Activated CD8-positive, alpha-beta T cell treated with anti-CD3 and anti-CD28 coated beads, Interleukin-2, amount 10 ng/mL, durations not matched to agents 7 days and 5 days (primary cell): ENCODE results near the gene GATAD2B. TPM values are rescaled to one million over a fixed set of nuclear protein-coding genes. Genes with fewer than 3 reads are reported as not detected.
A peak's percentile ranks its signal among the peaks of the same experiment; 100 is the strongest.

Experiments used
- ATAC-seq: fragments of 150-1000 bp; cut with Tn5 transposase; one replicate; pipeline ENCODE4 v1.10.0; 2021; ENCODE audit warnings: moderate library complexity
- CTCF ChIA-PET: fragments of 350-600 bp; sonication (Branson Sonifier 250); formaldehyde crosslinking; loops from one replicate; lab custom pipeline; 2021; ENCODE audit warnings: antibody characterized with exemption; lab: Charles Lee
- POLR2A ChIA-PET: fragments of 350-600 bp; sonication (Branson Sonifier 250); formaldehyde crosslinking; loops from one replicate; lab custom pipeline; 2021; ENCODE audit warnings: antibody characterized with exemption; lab: Charles Lee
- DNase-seq: peaks from one replicate; pipeline ENCODE4 v3.0.0-alpha.2; 2020
- H3K27ac Mint-ChIP-seq: one replicate; pipeline ENCODE4 v1.8.0; 2021; ENCODE audit warnings: mild to moderate bottlenecking, mixed read lengths
- H3K27me3 Mint-ChIP-seq: one replicate; pipeline ENCODE4 v1.8.0; 2021; ENCODE audit warnings: low read depth, mixed read lengths
- H3K36me3 Mint-ChIP-seq: one replicate; pipeline ENCODE4 v1.8.0; 2021; ENCODE audit warnings: low read depth, mixed read lengths
- H3K4me1 Mint-ChIP-seq: one replicate; pipeline ENCODE4 v1.8.0; 2021; ENCODE audit warnings: low read depth, mixed read lengths
- H3K4me3 Mint-ChIP-seq: one replicate; pipeline ENCODE4 v1.8.0; 2021; ENCODE audit warnings: mild to moderate bottlenecking, mixed read lengths
- H3K9me3 Mint-ChIP-seq: one replicate; pipeline ENCODE4 v1.8.0; 2022; ENCODE audit warnings: mixed read lengths; ENCODE audit not compliant: insufficient read depth
- total RNA-seq, 2 experiments: library from RNA; stranded (reverse); gene quantifications; one replicate each; pipeline ENCODE4 v1.2.3, GENCODE V29; 2021

Gene GATAD2B
- total RNA-seq, 2 experiments from 2014 or later, result 70.2 to 71.7 TPM

DNA sequence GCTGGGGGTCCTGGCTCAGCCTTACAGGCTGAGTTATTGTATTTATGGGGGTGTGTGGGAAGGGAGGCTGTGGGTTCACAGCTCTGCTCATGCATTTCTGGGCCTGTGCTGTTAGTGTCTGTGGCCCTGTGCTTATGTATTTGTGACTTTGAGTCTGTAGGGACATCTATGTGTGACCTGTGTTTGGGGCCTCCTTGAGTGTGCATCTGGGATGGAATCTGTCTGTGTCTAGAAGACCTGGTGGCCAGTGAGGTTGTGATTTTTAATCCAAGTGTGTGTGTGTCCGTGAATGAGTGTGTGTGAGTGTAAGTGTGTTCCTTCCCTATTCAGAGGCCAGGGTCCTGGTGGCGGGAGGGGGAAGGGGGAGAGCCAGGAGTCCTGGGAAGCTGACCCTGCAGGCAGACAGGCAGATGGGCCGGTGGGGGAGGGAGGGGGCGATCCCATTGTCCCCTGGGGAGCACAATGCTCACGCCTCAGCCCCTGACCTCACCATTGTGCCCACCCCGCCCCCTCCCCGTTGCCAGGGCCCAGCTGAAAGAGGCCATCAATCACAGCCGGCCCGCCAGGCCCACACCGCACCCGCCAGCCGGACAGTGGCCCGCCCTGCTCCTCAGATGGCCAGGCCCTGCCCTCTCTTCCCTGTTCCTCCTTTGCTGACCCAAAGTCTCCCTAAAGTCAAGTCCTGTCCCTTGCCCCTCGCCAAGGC, 128.0 kb downstream of the GATAD2B start:
- CTCF ChIA-PET, result interaction anchor here (2.9 to 4.6 kb wide), 2 partner anchors 19 to 191 kb away, joined by 11 to 50 read pairs; partner anchors contain the start of genes RAB13 and SLC27A3
- Mint-ChIP-seq H3K27me3 (no peaks in the 10 kb centered on the region), H3K9me3 (no peaks in the 10 kb centered on the region), H3K36me3 (no peaks in the 10 kb centered on the region), H3K4me3 (no peak overlapping the region), H3K27ac (peak overlapping the region; percentile 79), H3K4me1 (peaks cover 75% of the 10 kb centered on the region)
- no peak for DNase-seq
- no peak for ATAC-seq
- POLR2A ChIA-PET, result interaction anchor here (0.6 to 1.5 kb wide), 2 partner anchors 19 to 183 kb away, joined by 3 to 5 read pairs; partner anchors contain the start of genes JTB and SLC27A3

DNA sequence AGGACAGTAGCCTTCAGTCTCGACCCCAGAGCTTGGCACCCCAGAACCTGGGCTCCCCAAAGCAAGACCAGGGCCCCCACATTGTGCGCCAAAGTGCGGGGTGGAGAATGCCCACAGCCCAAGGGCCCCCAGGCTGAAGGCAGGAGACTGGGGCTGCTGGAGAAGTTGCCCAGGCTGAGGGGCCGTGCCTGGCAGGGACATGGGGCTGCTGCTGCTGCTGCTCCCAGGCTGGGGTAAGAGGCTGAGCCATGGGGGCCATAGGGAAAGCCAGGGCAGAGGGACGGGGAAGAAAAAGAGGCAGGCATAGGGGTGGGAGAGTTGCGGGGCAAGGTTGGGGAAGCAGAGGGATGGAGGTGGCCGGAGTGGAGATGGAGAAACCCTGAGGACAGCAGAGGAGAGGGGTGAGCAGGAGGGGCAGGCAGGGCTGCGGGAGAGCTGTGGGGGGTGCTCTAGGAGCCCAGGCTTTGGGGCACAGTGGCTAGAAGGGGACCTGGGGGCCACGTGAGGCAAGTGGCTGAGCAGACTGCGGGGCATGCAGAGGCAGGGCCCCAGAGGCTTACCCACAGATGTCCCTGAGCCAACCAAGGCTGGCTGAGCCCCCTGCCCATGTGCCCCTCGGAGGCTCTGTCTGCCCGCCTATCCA, 128.7 kb downstream of the GATAD2B start:
- no peaks in the 10 kb centered on the region for H3K27me3 Mint-ChIP-seq
- CTCF ChIA-PET, result interaction anchor here (0.9 to 4.8 kb wide), 3 partner anchors 11 to 193 kb away, joined by 3 to 28 read pairs (median 8); partner anchors contain the start of genes DENND4B and RAB13
- no peak for ATAC-seq
- H3K4me1 Mint-ChIP-seq, result peaks cover 81% of the 10 kb centered on the region
- no peaks in the 10 kb centered on the region for H3K36me3 Mint-ChIP-seq
- peak overlapping the region; percentile 79 for H3K27ac Mint-ChIP-seq
- no peak for DNase-seq
- H3K4me3 Mint-ChIP-seq, result no peak overlapping the region
- no peaks in the 10 kb centered on the region for H3K9me3 Mint-ChIP-seq
- POLR2A ChIA-PET, result interaction anchor here (0.8 to 1.2 kb wide), 2 partner anchors 152 to 192 kb away, joined by 3 to 5 read pairs; partner anchors contain the start of genes DENND4B and RAB13

DNA sequence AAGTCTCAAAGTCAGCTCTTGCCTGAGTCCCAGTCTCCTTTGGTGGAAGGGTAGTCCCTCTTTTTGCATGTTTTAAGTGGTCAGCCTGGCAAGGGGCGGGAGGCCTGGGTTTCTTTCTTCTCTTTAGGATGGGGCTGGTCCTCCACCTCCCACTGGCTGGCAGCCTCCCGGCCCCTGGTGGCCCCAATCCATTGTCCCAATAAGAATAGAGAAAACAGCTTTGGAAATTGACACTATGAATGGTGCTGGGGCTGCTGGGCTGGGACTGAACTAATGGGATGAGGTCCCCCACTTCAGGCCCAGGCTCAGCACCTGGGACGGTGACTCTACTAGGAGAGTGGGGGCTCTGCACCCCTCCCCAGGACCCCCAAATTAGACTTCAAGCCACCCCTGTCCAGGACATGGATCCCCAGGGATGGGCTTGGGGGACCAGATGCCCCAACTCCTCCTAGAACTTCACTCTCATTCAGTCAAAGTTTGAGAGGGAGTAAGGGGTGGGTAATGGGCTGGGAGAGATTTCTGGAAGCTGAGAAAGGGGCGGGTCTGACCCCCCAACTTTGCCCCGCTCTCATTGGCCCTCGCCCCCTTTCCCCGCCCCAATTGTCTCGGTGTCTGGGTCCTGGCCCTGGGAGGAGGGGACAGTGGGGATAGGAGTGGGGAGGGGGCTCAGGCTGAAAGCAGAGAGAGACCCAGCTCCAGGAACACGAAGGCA, 129.4 kb downstream of the GATAD2B start:
- ChIA-PET POLR2A (interaction anchor here (0.8 to 1.2 kb wide), 4 partner anchors 10 to 193 kb away, joined by 3 to 5 read pairs (median 4); partner anchors contain the start of genes CREB3L4, DENND4B and RAB13), CTCF (interaction anchor here (0.8 to 4.8 kb wide), 4 partner anchors 11 to 194 kb away, joined by 3 to 28 read pairs (median 6); partner anchors contain the start of genes DENND4B and RAB13)
- Mint-ChIP-seq H3K4me1 (peaks cover 86% of the 10 kb centered on the region), H3K27me3 (no peaks in the 10 kb centered on the region), H3K4me3 (no peak overlapping the region), H3K9me3 (no peaks in the 10 kb centered on the region), H3K27ac (peak overlapping the region; percentile 7), H3K36me3 (no peaks in the 10 kb centered on the region)
- no peak for DNase-seq
- ATAC-seq, result no peak

DNA sequence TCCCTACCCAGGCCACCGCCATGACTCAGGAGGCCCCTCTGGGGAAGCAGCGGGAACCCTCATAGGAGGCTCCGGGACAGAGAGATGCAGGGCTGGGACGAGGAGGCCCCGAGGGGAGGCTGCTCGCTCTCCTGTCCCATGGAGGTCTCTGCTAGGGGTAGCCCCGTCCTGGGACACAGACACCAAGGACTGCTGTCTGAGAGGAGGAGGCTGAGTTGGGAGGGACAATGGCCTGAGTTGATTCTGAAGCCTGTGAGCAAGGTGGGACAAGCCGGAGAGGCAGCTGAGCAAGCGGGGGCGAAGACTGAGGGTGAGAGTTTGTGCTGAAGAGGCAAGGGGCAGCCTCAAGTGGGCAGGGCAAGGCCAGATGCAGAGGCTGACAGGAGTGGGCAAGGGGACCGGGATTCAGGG, 130.1 kb downstream of the GATAD2B start:
- peaks cover 82% of the 10 kb centered on the region for H3K4me1 Mint-ChIP-seq

DNA sequence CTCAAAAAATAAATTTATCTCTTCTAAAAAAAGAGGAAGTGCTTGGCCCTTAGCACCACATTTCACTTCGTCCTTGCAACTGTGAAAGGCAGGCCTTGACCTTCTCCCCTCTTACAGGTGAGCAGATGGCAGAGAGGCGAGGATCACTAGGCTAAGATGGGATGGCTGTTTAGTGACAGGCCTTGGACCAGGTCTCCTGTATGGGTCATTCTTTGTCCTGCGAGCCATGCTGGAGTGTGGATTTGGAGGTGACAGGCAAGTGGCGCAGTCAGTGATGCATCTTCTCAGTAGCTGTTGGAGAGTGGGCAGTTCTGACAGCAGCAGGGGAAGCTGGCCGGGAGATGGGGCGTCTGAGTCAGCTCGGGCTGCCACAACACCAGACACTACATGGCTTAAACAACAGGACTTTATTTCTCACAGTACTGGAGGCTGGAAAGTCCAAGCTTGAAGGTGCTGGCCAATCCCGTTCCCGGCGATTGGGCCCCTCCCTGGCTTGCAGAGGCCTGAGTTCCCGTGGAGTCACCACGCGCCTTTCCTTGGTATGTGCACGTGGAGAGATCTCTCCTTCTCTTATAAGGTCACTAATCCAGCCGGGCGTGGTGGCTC, 131.0 kb downstream of the GATAD2B start:
- POLR2A ChIA-PET, result interaction anchor here (0.6 to 1.2 kb wide), 7 partner anchors 10 to 199 kb away, joined by 3 to 4 read pairs (median 3); partner anchors contain the start of genes CHTOP, RAB13 and RPS27
- Mint-ChIP-seq H3K4me3 (peak overlapping the region; percentile 17), H3K36me3 (no peaks in the 10 kb centered on the region), H3K27me3 (peaks cover 6% of the 10 kb centered on the region), H3K4me1 (peaks cover 75% of the 10 kb centered on the region), H3K9me3 (no peaks in the 10 kb centered on the region), H3K27ac (peak overlapping the region; percentile 80)
- DNase-seq (no peak), ATAC-seq (no peak)
- CTCF ChIA-PET, result interaction anchor here (1.0 to 4.8 kb wide), 6 partner anchors 13 to 281 kb away, joined by 3 to 28 read pairs (median 5); partner anchors contain the start of genes DENND4B and RAB13

More for the DNA sequence above, 130.1 kb downstream of the GATAD2B start:
- H3K27me3 Mint-ChIP-seq, result peaks cover 2% of the 10 kb centered on the region
- no peak overlapping the region for H3K4me3 Mint-ChIP-seq
- H3K27ac Mint-ChIP-seq, result peak overlapping the region; percentile 62
- no peak for DNase-seq
- H3K9me3 Mint-ChIP-seq, result no peaks in the 10 kb centered on the region
- CTCF ChIA-PET, result interaction anchor here (0.8 to 4.8 kb wide), 4 partner anchors 12 to 195 kb away, joined by 3 to 28 read pairs (median 6); partner anchors contain the start of gene RAB13
- no peak for ATAC-seq
- POLR2A ChIA-PET, result interaction anchor here (0.9 to 1.2 kb wide), 5 partner anchors 9 to 194 kb away, joined by 3 to 5 read pairs (median 4); partner anchors contain the start of genes CHTOP, CREB3L4, DENND4B and RAB13
- no peaks in the 10 kb centered on the region for H3K36me3 Mint-ChIP-seq

DNA sequence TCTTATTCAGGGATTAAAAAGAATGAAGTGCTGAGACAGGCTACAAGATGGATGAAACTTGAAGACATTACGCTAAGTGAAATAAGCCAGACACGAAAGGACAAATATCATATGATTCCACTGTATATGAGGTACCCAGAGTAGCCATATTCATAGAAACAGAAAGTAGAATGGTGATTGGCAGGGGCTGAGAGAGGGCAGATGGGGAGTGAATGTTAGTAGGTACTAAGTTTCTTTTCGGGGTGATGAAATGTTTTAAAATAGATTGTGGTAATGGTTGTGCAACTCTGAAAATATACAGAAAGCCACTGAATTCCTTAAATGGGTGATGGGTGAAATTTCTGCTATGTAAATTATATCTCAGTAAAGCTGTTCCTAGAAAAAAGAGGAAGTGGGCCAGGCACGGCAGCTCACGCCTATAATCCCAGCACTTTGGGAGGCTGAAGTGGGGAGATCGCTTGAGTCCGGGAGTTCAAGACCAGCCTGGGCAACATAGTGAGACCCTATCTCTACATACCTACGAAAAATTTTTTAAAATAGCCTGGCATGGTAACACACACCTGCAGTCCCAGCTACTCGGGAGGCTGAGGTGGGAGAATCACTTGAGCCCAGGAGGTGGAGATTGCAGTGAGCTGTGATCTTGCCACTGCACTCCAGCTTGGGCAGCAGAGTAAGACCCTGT, 131.7 kb downstream of the GATAD2B start:
- POLR2A ChIA-PET, result interaction anchor here (0.6 to 0.8 kb wide), 4 partner anchors 10 to 181 kb away, joined by 3 read pairs; no protein-coding TSS in a partner anchor
- Mint-ChIP-seq H3K4me3 (peak overlapping the region; percentile 29), H3K27me3 (peaks cover 6% of the 10 kb centered on the region), H3K27ac (peak overlapping the region; percentile 80), H3K4me1 (peaks cover 70% of the 10 kb centered on the region), H3K36me3 (no peaks in the 10 kb centered on the region), H3K9me3 (peaks cover 3% of the 10 kb centered on the region)
- CTCF ChIA-PET, result interaction anchor here (1.0 to 4.8 kb wide), 6 partner anchors 14 to 280 kb away, joined by 3 to 28 read pairs (median 5); partner anchors contain the start of genes DENND4B and RAB13
- ATAC-seq, result peak; percentile 88
- DNase-seq, result peak; percentile 69

DNA sequence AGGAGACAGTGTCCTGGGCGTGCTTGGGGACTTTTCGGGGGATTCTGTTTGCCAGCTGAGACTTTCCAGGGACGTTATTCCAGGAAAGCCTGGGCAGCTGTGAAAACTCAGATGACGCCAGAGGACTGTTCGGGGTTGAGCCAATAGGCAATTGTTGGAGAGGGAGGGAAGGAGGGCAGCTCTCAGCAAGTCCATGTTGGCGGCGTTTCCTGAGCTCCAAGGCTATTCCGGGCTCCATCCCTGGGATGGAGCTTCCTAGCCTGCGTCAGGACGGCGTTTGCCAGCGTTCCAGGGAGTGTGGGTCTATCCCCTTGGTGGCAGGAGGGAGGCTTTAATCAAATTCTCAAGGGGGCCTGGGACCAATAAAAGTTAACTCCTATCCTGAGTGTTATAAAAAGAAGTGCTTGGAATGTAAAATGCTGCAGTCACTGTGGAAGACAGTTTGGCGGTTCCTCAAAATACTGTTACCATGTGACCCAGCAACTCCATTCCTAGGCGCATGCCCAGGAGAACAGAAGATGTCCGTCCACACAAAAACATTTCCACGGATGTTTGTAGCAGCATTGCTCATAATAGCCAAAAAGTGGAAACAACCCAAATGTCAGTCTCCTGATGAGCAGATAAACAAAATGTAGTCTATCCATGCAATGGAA, 132.3 kb downstream of the GATAD2B start:
- DNase-seq, result no peak
- CTCF ChIA-PET, result interaction anchor here (1.0 to 4.8 kb wide), 4 partner anchors 14 to 279 kb away, joined by 3 to 28 read pairs (median 5); partner anchors contain the start of genes DENND4B and RAB13
- Mint-ChIP-seq H3K27me3 (peaks cover 6% of the 10 kb centered on the region), H3K4me3 (peak overlapping the region; percentile 29), H3K27ac (peak overlapping the region; percentile 80), H3K4me1 (peaks cover 64% of the 10 kb centered on the region), H3K9me3 (peaks cover 3% of the 10 kb centered on the region), H3K36me3 (no peaks in the 10 kb centered on the region)
- POLR2A ChIA-PET, result interaction anchor here (0.5 to 1.1 kb wide), 6 partner anchors 133 to 200 kb away, joined by 3 to 5 read pairs (median 3); partner anchors contain the start of genes CREB3L4, JTB and RPS27
- no peak for ATAC-seq

DNA sequence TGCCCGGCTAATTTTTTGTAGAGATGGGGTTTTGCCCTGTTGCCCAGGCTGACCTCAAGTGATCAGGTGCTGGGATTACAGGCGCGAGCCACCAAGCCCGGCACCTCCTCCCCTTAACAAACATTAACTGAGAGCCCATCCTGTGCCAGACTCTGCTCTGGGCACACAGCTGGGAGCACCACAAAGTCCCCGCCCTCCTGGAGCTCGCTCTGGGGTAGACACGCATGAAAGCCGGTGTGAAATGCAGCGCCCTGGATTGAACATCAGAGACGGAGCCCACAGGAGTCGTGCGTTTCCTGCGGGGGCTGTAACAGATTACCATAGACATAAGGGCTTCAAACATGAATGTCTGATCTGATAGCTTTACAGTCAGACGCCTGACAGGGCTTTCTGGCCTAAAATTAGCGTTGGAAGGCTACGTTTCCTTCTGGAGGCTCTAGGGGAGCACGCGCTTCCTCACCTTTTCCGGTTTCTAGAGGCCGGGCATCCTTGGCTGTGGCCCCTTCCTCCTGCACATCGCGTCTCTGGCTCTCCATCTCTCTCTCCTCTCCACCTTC, 133.2 kb downstream of the GATAD2B start:
- peaks cover 60% of the 10 kb centered on the region for H3K4me1 Mint-ChIP-seq
- no peak for DNase-seq
- ChIA-PET POLR2A (interaction anchor here (0.6 to 1.3 kb wide), 8 partner anchors 14 to 201 kb away, joined by 3 to 5 read pairs (median 4); partner anchors contain the start of genes CREB3L4, JTB and RPS27), CTCF (interaction anchor here (1.0 to 4.8 kb wide), 2 partner anchors 13 to 198 kb away, joined by 3 to 28 read pairs; partner anchors contain the start of gene RAB13)
- H3K36me3 Mint-ChIP-seq, result no peaks in the 10 kb centered on the region
- peaks cover 3% of the 10 kb centered on the region for H3K9me3 Mint-ChIP-seq
- ATAC-seq, result peak; percentile 40
- H3K27me3 Mint-ChIP-seq, result peaks cover 6% of the 10 kb centered on the region
- peak overlapping the region; percentile 29 for H3K4me3 Mint-ChIP-seq
- H3K27ac Mint-ChIP-seq, result peak overlapping the region; percentile 80

DNA sequence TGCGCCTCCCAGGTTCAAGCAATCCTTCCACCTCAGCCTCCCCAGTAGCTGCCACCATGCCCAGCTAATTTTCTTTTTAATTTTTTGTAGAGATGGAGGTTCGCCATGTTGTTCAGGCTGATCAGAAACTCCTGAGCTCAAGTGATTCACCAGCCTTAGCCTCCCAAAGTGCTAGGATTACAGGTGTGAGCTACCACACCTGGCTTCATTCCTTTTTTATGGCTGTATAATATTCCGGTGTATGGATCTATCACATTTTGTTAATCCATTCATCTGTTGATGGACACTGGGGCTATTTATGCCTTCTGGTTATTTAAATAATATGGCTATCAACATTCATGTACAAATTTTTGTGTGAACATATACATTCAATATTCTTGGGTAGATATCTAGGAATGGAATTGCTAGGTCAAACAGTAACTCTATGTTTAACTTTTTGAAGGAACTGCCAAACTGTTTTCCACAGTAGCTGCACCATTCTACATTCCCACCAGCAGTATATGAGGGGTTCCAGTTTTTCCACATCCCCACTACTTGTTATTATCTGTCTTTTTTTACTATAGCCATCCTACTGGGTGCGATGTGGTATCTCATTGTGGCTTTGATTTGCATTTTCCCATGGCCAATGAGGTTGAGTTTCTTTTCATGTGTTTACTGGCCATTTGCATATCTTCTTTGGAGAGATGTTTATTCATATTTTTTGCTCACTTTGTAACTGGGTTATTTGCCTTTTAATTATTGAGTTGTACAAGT, 136.6 kb downstream of the GATAD2B start:
- peaks cover 6% of the 10 kb centered on the region for H3K27me3 Mint-ChIP-seq
- CTCF ChIA-PET, result interaction anchor here (1.0 kb wide), 1 partner anchor 201 kb away, joined by 3 read pairs; no protein-coding TSS in a partner anchor
- no peak overlapping the region for H3K4me3 Mint-ChIP-seq
- H3K36me3 Mint-ChIP-seq, result no peaks in the 10 kb centered on the region
- H3K9me3 Mint-ChIP-seq, result peaks cover 3% of the 10 kb centered on the region
- POLR2A ChIA-PET, result no interaction called here
- DNase-seq, result no peak
- H3K4me1 Mint-ChIP-seq, result peaks cover 46% of the 10 kb centered on the region
- no peak overlapping the region for H3K27ac Mint-ChIP-seq
- no peak for ATAC-seq
